Panc1 (cell line): Measurements from ENCODE around the gene ST8SIA6. TPM values are rescaled to one million over a fixed set of nuclear protein-coding genes. Genes with fewer than 3 reads are reported as not detected.

Source experiments
- ATAC-seq: fragments of 200-7000 bp; cut with Tn5 transposase; 2 replicates; pipeline ENCODE4 v1.9.1; 2020; ENCODE audit warnings: mild to moderate bottlenecking, moderate library complexity
- BruUV-seq: library from RNA; stranded (reverse); fragments of 400-500 nt; replicated peaks from 2 replicates; lab custom pipeline; 2021; lab: Mats Ljungman, UMichigan
- CTCF ChIA-PET: fragments of 300-600 bp; sonication (Branson Sonifier 250); formaldehyde crosslinking; loops from one replicate; lab custom pipeline; 2022; ENCODE audit warnings: antibody characterized with exemption; lab: Charles Lee
- POLR2A ChIA-PET: fragments of 300-600 bp; sonication (Branson Sonifier 250); formaldehyde crosslinking; loops from one replicate; lab custom pipeline; 2022; ENCODE audit warnings: antibody characterized with exemption; lab: Charles Lee
- DNase-seq: peaks from one replicate; pipeline ENCODE4 v3.0.0-alpha.2; 2010; ENCODE audit warnings: low read depth, low spot score
- H3K27ac ChIP-seq: 2 replicates; pipeline ENCODE4 v1.5.1; 2011; ENCODE audit warnings: mild to moderate bottlenecking, low read length, inconsistent platforms
- H3K27me3 ChIP-seq: fragments of 200-500 bp; sonication (Bioruptor generic); 2 replicates; pipeline ENCODE4 v1.6.0; 2014; ENCODE audit warnings: low read length, inconsistent platforms; ENCODE audit not compliant: control insufficient read depth, insufficient read depth
- H3K36me3 ChIP-seq: fragments of 200-500 bp; sonication (Bioruptor generic); 2 replicates; pipeline ENCODE4 v1.5.1; 2014; ENCODE audit warnings: inconsistent platforms, mild to moderate bottlenecking, low read length, moderate library complexity; ENCODE audit not compliant: control insufficient read depth, insufficient read depth
- H3K4me1 ChIP-seq: 2 replicates; pipeline ENCODE4 v1.5.1; 2011; ENCODE audit warnings: inconsistent platforms, mild to moderate bottlenecking, low read length, moderate library complexity; ENCODE audit not compliant: control insufficient read depth, insufficient read depth
- H3K4me3 ChIP-seq, 2 experiments: 2 replicates each; pipeline ENCODE4 v1.5.1; 2011 to 2012; ENCODE audit warnings: low read depth in 2 of 2, low read length in 2 of 2, mild to moderate bottlenecking in 2 of 2, inconsistent platforms in 1 of 2, moderate library complexity in 1 of 2
- H3K9me3 ChIP-seq: fragments of 200-500 bp; sonication (Bioruptor generic); 2 replicates; pipeline ENCODE4 v1.5.1; 2014; ENCODE audit warnings: low read depth, mild to moderate bottlenecking, inconsistent platforms, low read length, moderate library complexity; ENCODE audit not compliant: control insufficient read depth, insufficient read depth
- CTCF ChIP-seq: fragments of 450-650 bp; IDR thresholded peaks from 2 replicates; pipeline ENCODE4 v1.5.1; 2017; ENCODE audit warnings: mild to moderate bottlenecking
- POLR2AphosphoS5 ChIP-seq: IDR thresholded peaks from 2 replicates; pipeline ENCODE4 v1.6.1; 2012; ENCODE audit warnings: mild to moderate bottlenecking, low read depth, low read length, moderate library complexity
- REST ChIP-seq, 2 experiments: IDR thresholded peaks; 2 replicates each; pipeline ENCODE4 v1.6.1; 2011 to 2012; ENCODE audit warnings: low read depth in 2 of 2, control low read depth in 1 of 2, low read length in 1 of 2, mild to moderate bottlenecking in 1 of 2, moderate library complexity in 1 of 2; ENCODE audit not compliant: insufficient read depth in 1 of 2
- SIN3A ChIP-seq: IDR thresholded peaks from 2 replicates; pipeline ENCODE4 v1.6.1; 2012; ENCODE audit warnings: low read depth, mild to moderate bottlenecking, low read length, moderate library complexity, borderline replicate concordance; ENCODE audit not compliant: insufficient read depth
- TCF7L2 ChIP-seq: IDR thresholded peaks from 2 replicates; pipeline ENCODE4 v1.6.1; 2011; ENCODE audit warnings: mild to moderate bottlenecking, low read depth, low read length, inconsistent platforms
- in situ Hi-C: cut with HindIII; loops from 2 replicates; pipeline ENCODE4 v1.10.0; 2016; ENCODE audit warnings: low sequenced_read_pairs, low pct_unique_long_range_greater_than_20kb
- intact Hi-C: fragments of 100-400 bp; cut with micrococcal nuclease; formaldehyde crosslinking; loops from one replicate; pipeline ENCODE4 v1.10.0; 2022; ENCODE audit not compliant: unreplicated experiment
- total RNA-seq: library from RNA; stranded (reverse); gene quantifications from one replicate; pipeline ENCODE4 v1.2.1, GENCODE V29; 2021; ENCODE audit not compliant: unreplicated experiment

Gene ST8SIA6
- total RNA-seq, 1 experiment from 2014 or later, result 0.82 TPM

- ATAC-seq (no peak), DNase-seq (no peak)
- no peaks in the 10 kb centered on the region for H3K27me3 ChIP-seq
- POLR2A ChIA-PET, result no interaction called here
- no peaks in the 10 kb centered on the region for H3K9me3 ChIP-seq
- in situ Hi-C loops, result no loop called here
- BruUV-seq, result no TSS peak
- no peaks in the 10 kb centered on the region for H3K36me3 ChIP-seq
- intact Hi-C loops, result loop anchor here (5.0 kb wide), 1 partner anchor 605 kb away; no protein-coding TSS in a partner anchor
- no peaks in the 10 kb centered on the region; the same call in 1 of the 2 replicates for H3K4me1 ChIP-seq
- no peak overlapping the region for H3K4me3 ChIP-seq
- peak overlapping the region; percentile 39; the same call in 1 of the 2 replicates for H3K27ac ChIP-seq
- TF ChIP-seq REST (IDR thresholded peaks at IDR 0.05; ENCODE audit: insufficient read depth in 1 of 2, low read depth in 2 of 2, low read length in 1 of 2), result no peak
- CTCF ChIA-PET, result no interaction called here
Measured at GRCh38 chr10:17432723-17433122, 21.7 kb downstream of the ST8SIA6 start.

GRCh38 chr10:17431871-17432311 lies 22.5 kb downstream of the ST8SIA6 start:
- H3K27ac ChIP-seq, result peak overlapping the region; percentile 39; the same call in 1 of the 2 replicates
- POLR2A ChIA-PET, result no interaction called here
- H3K9me3 ChIP-seq, result no peaks in the 10 kb centered on the region
- no TSS peak for BruUV-seq
- ATAC-seq (no peak), DNase-seq (no peak)
- H3K27me3 ChIP-seq, result no peaks in the 10 kb centered on the region
- in situ Hi-C loops (no loop called here), intact Hi-C loops (loop anchor here (5.0 kb wide), 1 partner anchor 605 kb away; no protein-coding TSS in a partner anchor)
- no peak overlapping the region for H3K4me3 ChIP-seq
- TF ChIP-seq CTCF (no peak), TCF7L2 (no peak), SIN3A (no peak), POLR2AphosphoS5 (no peak), REST (IDR thresholded peaks at IDR 0.05; ENCODE audit: insufficient read depth in 1 of 2, low read depth in 2 of 2, low read length in 1 of 2) (no peak)
- CTCF ChIA-PET, result interaction anchor here (0.7 kb wide), 2 partner anchors 13 to 25 kb away, joined by 3 to 10 read pairs; no protein-coding TSS in a partner anchor
- no peaks in the 10 kb centered on the region; the same call in 1 of the 2 replicates for H3K4me1 ChIP-seq
- no peaks in the 10 kb centered on the region for H3K36me3 ChIP-seq
